SK-N-SH (cell line): ENCODE measurements around the gene MKRN2.

Source experiments
- EP300 ChIP-seq, 2 experiments: IDR thresholded peaks; 2 replicates each; pipeline versions ENCODE4 v1.4.0 to v1.6.1; 2012; ENCODE audit warnings: borderline replicate concordance in 1 of 2, low read depth in 1 of 2, low read length in 1 of 2
- FOXJ3 ChIP-seq: sonication (generic); formaldehyde crosslinking; IDR thresholded peaks from 2 replicates; pipeline ENCODE4 v1.5.1; 2020; ENCODE audit warnings: mild to moderate bottlenecking, missing genetic modification reagents
- FOXM1 ChIP-seq: IDR thresholded peaks from 2 replicates; pipeline ENCODE4 v1.4.0; 2012; ENCODE audit warnings: low read depth, mild to moderate bottlenecking
- GABPA ChIP-seq: IDR thresholded peaks from 2 replicates; pipeline ENCODE4 v1.4.0; 2012; ENCODE audit warnings: low read depth, mild to moderate bottlenecking
- JUND ChIP-seq: IDR thresholded peaks from 2 replicates; pipeline ENCODE4 v1.4.0; 2012
- NFIC ChIP-seq: IDR thresholded peaks from 2 replicates; pipeline ENCODE4 v1.4.0; 2012; ENCODE audit warnings: borderline replicate concordance
- NRF1 ChIP-seq: IDR thresholded peaks from 2 replicates; pipeline ENCODE4 v1.6.1; 2012; ENCODE audit warnings: low read depth, mild to moderate bottlenecking, low read length
- POLR2AphosphoS5 ChIP-seq: IDR thresholded peaks from 2 replicates; pipeline ENCODE4 v1.6.1; 2012; ENCODE audit warnings: low read depth, low read length
- RXRA ChIP-seq: IDR thresholded peaks from 2 replicates; pipeline ENCODE4 v1.4.0; 2012; ENCODE audit warnings: low read depth, mild to moderate bottlenecking, borderline replicate concordance
- TAF1 ChIP-seq: IDR thresholded peaks from 2 replicates; pipeline ENCODE4 v1.6.1; 2012; ENCODE audit warnings: low read depth, mild to moderate bottlenecking, low read length, moderate library complexity, borderline replicate concordance
- TF ChIP-seq, protein P1 (sequence below): fragments of 200-600 bp; sonication (generic); IDR thresholded peaks from 2 replicates; pipeline ENCODE4 v1.6.1; 2017; ENCODE audit warnings: antibody characterized with exemption, mild to moderate bottlenecking, moderate library complexity
- TF ChIP-seq, protein P2 (sequence below): IDR thresholded peaks from 2 replicates; pipeline ENCODE4 v1.6.1; 2012; ENCODE audit warnings: mild to moderate bottlenecking, low read depth, low read length, moderate library complexity

DNA sequence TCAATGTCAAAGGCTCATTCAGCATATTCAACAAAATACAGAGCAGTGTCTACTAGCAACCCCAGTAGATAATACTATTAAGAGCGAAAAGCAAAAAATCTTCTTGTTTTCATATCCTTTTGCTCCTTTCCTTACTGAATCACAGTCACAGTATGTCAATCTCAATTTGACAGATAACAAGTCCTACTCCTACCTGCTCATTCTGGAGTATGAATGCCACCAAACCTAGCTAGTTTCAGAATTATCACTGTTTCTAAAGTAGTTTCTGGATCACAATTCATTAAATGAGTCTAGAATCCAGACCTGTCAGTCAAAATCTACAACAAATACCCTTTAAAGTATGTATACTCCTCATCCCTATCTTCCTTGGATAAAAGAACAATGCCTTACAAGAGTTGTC is 51.5 kb downstream of the MKRN2 start:
- TF ChIP-seq, protein P1, sequence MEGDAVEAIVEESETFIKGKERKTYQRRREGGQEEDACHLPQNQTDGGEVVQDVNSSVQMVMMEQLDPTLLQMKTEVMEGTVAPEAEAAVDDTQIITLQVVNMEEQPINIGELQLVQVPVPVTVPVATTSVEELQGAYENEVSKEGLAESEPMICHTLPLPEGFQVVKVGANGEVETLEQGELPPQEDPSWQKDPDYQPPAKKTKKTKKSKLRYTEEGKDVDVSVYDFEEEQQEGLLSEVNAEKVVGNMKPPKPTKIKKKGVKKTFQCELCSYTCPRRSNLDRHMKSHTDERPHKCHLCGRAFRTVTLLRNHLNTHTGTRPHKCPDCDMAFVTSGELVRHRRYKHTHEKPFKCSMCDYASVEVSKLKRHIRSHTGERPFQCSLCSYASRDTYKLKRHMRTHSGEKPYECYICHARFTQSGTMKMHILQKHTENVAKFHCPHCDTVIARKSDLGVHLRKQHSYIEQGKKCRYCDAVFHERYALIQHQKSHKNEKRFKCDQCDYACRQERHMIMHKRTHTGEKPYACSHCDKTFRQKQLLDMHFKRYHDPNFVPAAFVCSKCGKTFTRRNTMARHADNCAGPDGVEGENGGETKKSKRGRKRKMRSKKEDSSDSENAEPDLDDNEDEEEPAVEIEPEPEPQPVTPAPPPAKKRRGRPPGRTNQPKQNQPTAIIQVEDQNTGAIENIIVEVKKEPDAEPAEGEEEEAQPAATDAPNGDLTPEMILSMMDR: no peak
- TF ChIP-seq EP300 (IDR thresholded peaks at IDR 0.05; ENCODE audit: borderline replicate concordance in 1 of 2, low read depth in 1 of 2, low read length in 1 of 2): no peak
- no peak for TF ChIP-seq TAF1
- TF ChIP-seq POLR2AphosphoS5: no peak
- no peak for TF ChIP-seq GABPA
- TF ChIP-seq FOXJ3 (CRISPR knock-in tag): no peak
- TF ChIP-seq JUND: no peak
- TF ChIP-seq, protein P2, sequence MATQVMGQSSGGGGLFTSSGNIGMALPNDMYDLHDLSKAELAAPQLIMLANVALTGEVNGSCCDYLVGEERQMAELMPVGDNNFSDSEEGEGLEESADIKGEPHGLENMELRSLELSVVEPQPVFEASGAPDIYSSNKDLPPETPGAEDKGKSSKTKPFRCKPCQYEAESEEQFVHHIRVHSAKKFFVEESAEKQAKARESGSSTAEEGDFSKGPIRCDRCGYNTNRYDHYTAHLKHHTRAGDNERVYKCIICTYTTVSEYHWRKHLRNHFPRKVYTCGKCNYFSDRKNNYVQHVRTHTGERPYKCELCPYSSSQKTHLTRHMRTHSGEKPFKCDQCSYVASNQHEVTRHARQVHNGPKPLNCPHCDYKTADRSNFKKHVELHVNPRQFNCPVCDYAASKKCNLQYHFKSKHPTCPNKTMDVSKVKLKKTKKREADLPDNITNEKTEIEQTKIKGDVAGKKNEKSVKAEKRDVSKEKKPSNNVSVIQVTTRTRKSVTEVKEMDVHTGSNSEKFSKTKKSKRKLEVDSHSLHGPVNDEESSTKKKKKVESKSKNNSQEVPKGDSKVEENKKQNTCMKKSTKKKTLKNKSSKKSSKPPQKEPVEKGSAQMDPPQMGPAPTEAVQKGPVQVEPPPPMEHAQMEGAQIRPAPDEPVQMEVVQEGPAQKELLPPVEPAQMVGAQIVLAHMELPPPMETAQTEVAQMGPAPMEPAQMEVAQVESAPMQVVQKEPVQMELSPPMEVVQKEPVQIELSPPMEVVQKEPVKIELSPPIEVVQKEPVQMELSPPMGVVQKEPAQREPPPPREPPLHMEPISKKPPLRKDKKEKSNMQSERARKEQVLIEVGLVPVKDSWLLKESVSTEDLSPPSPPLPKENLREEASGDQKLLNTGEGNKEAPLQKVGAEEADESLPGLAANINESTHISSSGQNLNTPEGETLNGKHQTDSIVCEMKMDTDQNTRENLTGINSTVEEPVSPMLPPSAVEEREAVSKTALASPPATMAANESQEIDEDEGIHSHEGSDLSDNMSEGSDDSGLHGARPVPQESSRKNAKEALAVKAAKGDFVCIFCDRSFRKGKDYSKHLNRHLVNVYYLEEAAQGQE: no peak
- TF ChIP-seq RXRA: no peak
- no peak for TF ChIP-seq NFIC
- TF ChIP-seq FOXM1: no peak
- TF ChIP-seq NRF1: no peak
